ENCODE results near the gene MBOAT1. TPM values are rescaled to one million over a fixed set of nuclear protein-coding genes. Genes with fewer than 3 reads are reported as not detected.

The MBOAT1 gene
- total and polyA plus RNA-seq, 2 of the 13 experiments (the other 11 are each of a cell fraction or from before 2014, with no cell fraction given) = not detected

DNA sequence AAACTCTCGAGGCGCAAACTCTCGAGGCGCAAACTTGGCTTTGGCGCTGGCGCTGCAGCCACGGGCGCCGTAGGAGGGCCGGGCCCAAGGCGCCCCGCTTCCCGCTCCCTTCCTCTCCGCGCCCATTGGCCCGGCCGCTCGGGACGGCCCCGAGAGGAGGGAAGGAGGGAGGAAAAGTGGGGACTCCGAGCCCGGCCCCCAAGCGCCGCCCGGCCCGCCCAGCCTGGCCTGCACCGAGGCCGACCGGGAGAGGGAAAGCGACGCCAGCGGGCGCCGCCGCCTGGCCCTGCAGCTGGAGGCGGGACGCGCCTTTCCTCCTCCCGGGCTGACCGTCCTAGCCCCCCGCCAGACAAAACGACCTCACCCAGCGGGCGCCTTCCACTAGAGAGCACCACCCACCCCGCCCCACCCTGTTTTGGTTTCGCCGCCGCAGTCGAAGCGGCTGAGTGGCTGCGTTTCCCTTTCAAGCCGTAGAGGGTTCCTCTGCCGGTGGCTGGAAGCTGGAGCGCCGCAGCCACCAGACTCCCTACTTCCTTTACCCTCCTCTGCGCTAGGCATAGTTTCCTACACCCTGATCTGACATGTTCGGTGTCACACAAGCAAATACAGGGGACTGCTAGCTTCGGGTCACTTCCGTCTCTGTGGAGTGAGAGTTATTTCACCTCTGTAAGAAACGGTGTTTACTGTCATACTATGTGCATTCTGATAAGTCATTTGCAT, at the start of gene MBOAT1 (continued):
- TF ChIP-seq, protein P1, sequence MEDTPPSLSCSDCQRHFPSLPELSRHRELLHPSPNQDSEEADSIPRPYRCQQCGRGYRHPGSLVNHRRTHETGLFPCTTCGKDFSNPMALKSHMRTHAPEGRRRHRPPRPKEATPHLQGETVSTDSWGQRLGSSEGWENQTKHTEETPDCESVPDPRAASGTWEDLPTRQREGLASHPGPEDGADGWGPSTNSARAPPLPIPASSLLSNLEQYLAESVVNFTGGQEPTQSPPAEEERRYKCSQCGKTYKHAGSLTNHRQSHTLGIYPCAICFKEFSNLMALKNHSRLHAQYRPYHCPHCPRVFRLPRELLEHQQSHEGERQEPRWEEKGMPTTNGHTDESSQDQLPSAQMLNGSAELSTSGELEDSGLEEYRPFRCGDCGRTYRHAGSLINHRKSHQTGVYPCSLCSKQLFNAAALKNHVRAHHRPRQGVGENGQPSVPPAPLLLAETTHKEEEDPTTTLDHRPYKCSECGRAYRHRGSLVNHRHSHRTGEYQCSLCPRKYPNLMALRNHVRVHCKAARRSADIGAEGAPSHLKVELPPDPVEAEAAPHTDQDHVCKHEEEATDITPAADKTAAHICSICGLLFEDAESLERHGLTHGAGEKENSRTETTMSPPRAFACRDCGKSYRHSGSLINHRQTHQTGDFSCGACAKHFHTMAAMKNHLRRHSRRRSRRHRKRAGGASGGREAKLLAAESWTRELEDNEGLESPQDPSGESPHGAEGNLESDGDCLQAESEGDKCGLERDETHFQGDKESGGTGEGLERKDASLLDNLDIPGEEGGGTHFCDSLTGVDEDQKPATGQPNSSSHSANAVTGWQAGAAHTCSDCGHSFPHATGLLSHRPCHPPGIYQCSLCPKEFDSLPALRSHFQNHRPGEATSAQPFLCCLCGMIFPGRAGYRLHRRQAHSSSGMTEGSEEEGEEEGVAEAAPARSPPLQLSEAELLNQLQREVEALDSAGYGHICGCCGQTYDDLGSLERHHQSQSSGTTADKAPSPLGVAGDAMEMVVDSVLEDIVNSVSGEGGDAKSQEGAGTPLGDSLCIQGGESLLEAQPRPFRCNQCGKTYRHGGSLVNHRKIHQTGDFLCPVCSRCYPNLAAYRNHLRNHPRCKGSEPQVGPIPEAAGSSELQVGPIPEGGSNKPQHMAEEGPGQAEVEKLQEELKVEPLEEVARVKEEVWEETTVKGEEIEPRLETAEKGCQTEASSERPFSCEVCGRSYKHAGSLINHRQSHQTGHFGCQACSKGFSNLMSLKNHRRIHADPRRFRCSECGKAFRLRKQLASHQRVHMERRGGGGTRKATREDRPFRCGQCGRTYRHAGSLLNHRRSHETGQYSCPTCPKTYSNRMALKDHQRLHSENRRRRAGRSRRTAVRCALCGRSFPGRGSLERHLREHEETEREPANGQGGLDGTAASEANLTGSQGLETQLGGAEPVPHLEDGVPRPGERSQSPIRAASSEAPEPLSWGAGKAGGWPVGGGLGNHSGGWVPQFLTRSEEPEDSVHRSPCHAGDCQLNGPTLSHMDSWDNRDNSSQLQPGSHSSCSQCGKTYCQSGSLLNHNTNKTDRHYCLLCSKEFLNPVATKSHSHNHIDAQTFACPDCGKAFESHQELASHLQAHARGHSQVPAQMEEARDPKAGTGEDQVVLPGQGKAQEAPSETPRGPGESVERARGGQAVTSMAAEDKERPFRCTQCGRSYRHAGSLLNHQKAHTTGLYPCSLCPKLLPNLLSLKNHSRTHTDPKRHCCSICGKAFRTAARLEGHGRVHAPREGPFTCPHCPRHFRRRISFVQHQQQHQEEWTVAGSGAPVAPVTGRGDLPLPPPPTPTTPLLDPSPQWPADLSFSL (CRISPR knock-in tag; IDR thresholded peaks at IDR 0.05) = no peak
- TF ChIP-seq, protein P2, sequence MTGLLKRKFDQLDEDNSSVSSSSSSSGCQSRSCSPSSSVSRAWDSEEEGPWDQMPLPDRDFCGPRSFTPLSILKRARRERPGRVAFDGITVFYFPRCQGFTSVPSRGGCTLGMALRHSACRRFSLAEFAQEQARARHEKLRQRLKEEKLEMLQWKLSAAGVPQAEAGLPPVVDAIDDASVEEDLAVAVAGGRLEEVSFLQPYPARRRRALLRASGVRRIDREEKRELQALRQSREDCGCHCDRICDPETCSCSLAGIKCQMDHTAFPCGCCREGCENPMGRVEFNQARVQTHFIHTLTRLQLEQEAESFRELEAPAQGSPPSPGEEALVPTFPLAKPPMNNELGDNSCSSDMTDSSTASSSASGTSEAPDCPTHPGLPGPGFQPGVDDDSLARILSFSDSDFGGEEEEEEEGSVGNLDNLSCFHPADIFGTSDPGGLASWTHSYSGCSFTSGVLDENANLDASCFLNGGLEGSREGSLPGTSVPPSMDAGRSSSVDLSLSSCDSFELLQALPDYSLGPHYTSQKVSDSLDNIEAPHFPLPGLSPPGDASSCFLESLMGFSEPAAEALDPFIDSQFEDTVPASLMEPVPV (CRISPR knock-in tag; IDR thresholded peaks at IDR 0.05) = peak; percentile 44; the same call in 1 of the 2 replicates
- no peak for TF ChIP-seq AGO1 (IDR thresholded peaks at IDR 0.05; ENCODE audit: low read depth, low read length, poor library complexity, severe bottlenecking)
- TF ChIP-seq, protein P3, sequence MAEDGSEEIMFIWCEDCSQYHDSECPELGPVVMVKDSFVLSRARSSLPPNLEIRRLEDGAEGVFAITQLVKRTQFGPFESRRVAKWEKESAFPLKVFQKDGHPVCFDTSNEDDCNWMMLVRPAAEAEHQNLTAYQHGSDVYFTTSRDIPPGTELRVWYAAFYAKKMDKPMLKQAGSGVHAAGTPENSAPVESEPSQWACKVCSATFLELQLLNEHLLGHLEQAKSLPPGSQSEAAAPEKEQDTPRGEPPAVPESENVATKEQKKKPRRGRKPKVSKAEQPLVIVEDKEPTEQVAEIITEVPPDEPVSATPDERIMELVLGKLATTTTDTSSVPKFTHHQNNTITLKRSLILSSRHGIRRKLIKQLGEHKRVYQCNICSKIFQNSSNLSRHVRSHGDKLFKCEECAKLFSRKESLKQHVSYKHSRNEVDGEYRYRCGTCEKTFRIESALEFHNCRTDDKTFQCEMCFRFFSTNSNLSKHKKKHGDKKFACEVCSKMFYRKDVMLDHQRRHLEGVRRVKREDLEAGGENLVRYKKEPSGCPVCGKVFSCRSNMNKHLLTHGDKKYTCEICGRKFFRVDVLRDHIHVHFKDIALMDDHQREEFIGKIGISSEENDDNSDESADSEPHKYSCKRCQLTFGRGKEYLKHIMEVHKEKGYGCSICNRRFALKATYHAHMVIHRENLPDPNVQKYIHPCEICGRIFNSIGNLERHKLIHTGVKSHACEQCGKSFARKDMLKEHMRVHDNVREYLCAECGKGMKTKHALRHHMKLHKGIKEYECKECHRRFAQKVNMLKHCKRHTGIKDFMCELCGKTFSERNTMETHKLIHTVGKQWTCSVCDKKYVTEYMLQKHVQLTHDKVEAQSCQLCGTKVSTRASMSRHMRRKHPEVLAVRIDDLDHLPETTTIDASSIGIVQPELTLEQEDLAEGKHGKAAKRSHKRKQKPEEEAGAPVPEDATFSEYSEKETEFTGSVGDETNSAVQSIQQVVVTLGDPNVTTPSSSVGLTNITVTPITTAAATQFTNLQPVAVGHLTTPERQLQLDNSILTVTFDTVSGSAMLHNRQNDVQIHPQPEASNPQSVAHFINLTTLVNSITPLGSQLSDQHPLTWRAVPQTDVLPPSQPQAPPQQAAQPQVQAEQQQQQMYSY (CRISPR knock-in tag; IDR thresholded peaks at IDR 0.05) = peak; percentile 47; the same call in 1 of the 2 replicates
- TF ChIP-seq MIXL1 (CRISPR knock-in tag; IDR thresholded peaks at IDR 0.05) = no peak
- TF ChIP-seq FOXK1 (CRISPR knock-in tag; IDR thresholded peaks at IDR 0.05; ENCODE audit: borderline replicate concordance, low read depth) = no peak
- 0 out of 2 replicates have a peak, but pooled peaks have one; percentile 35 for TF ChIP-seq REPIN1 (CRISPR knock-in tag; IDR thresholded peaks at IDR 0.05; ENCODE audit: borderline replicate concordance, low read depth)
- TF ChIP-seq IRX3 (CRISPR knock-in tag; IDR thresholded peaks at IDR 0.05; ENCODE audit: borderline replicate concordance, low read depth) = peak; percentile 86; the same call in 1 of the 2 replicates
- no peak for TF ChIP-seq THYN1 (CRISPR knock-in tag; IDR thresholded peaks at IDR 0.05; ENCODE audit: borderline replicate concordance, low read depth)
- TF ChIP-seq, protein P4, sequence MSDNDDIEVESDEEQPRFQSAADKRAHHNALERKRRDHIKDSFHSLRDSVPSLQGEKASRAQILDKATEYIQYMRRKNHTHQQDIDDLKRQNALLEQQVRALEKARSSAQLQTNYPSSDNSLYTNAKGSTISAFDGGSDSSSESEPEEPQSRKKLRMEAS (IDR thresholded peaks at IDR 0.05) = peak; percentile 44
- TF ChIP-seq, protein P5, sequence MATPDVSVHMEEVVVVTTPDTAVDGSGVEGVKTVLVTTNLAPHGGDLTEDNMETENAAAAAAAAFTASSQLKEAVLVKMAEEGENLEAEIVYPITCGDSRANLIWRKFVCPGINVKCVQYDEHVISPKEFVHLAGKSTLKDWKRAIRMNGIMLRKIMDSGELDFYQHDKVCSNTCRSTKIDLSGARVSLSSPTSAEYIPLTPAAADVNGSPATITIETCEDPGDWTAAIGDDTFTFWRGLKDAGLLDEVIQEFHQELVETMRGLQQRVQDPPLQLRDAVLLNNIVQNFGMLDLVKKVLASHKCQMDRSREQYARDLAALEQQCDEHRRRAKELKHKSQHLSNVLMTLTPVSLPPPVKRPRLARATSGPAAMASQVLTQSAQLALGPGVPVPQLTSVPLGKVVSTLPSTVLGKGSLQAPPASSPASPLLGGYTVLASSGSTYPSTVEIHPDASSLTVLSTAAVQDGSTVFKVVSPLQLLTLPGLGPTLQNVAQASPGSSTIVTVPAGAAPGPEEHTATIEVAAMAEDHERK (CRISPR knock-in tag; IDR thresholded peaks at IDR 0.05; ENCODE audit: low read depth) = no peak

Measured in HepG2 (cell line).